SH-SY5Y (cell line): ENCODE data around the gene PRUNE2.

Experiments
- GATA2 ChIP-seq: IDR thresholded peaks from 2 replicates; pipeline ENCODE4 v1.6.1; 2011; ENCODE audit warnings: mild to moderate bottlenecking, low read depth, low read length
- GATA3 ChIP-seq: IDR thresholded peaks from 2 replicates; pipeline ENCODE4 v1.6.1; 2011; ENCODE audit warnings: low read depth, mild to moderate bottlenecking, low read length, moderate library complexity

- no peak for TF ChIP-seq GATA3
- no peak for TF ChIP-seq GATA2
These were observed 172.8 kb downstream of the PRUNE2 start for GRCh38 chr9:76733096-76733495.
